ENCODE data around the gene CNTF. TPM values are rescaled to one million over a fixed set of nuclear protein-coding genes. Genes with fewer than 3 reads are reported as not detected.

The CNTF gene
- total and polyA plus RNA-seq, 7 donors, result 0.87 to 1.8 (median 1.6) TPM; not detected in 2

DNA sequence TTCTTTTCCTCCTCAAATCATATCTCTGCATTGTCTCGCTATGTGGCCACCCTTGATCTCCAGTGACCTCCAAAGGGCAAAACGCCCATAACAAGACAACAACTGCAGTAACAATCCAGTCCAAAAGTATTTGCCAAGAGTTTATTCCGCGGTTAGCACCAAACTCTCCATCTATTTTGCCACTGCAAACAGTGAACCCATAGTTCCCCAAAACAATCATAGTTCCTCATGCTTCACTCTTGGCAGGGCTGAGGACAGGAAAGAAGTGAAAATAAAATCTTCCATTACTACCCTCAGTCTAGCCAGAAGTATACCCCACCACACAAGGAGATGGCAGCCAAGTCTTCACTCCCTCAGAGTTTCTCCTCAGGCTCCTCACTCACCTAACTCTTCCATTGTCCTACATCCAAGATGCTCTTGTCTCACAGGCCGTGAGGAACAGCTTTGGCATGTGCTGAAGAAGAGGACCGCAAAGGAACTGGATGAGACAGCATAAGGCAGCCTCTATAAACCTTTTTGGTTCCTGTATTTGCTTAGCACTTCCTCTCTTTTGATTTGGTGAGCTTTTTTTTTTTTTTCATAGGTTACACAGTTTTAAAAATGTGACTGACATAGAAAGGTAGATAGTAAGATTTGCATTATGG is 47.0 kb upstream of the CNTF start, which contains the start of gene LPXN:
LPXN (minus strand) TSS at position 480 of the 644 bp plus-strand sequence; CDS start at position 396, 84 bp downstream.
- H3K4me1 ChIP-seq, result peaks cover 0 to 45% (median 34%) of the 10 kb centered on the region in 4 donors
- peak within 1 kb of the TSS in 1 of 4 donors; percentile 11 for H3K4me3 ChIP-seq
- no peaks in the 10 kb centered on the region for H3K36me3 ChIP-seq
- intact Hi-C loops (cut with DNase I), result loop anchor here (5.0 to 10.0 kb wide), 6 partner anchors 102 to 1253 kb away; partner anchors contain the start of genes FAM111A, STX3, TNKS1BP1 and ZDHHC5
- no peak for DNase-seq
- H3K27me3 ChIP-seq, result no peaks in the 10 kb centered on the region
- peak within 1 kb of the TSS; percentile 98 to 100 (median 100) for H3K27ac ChIP-seq
- TF ChIP-seq POLR2AphosphoS5 (IDR thresholded peaks at IDR 0.05) (peak in 3 of 4 donors; percentile 10 to 34 (median 28)), EP300 (IDR thresholded peaks at IDR 0.05) (no peak), POLR2A (IDR thresholded peaks at IDR 0.05) (no peak)
- TF ChIP-seq, protein P1, sequence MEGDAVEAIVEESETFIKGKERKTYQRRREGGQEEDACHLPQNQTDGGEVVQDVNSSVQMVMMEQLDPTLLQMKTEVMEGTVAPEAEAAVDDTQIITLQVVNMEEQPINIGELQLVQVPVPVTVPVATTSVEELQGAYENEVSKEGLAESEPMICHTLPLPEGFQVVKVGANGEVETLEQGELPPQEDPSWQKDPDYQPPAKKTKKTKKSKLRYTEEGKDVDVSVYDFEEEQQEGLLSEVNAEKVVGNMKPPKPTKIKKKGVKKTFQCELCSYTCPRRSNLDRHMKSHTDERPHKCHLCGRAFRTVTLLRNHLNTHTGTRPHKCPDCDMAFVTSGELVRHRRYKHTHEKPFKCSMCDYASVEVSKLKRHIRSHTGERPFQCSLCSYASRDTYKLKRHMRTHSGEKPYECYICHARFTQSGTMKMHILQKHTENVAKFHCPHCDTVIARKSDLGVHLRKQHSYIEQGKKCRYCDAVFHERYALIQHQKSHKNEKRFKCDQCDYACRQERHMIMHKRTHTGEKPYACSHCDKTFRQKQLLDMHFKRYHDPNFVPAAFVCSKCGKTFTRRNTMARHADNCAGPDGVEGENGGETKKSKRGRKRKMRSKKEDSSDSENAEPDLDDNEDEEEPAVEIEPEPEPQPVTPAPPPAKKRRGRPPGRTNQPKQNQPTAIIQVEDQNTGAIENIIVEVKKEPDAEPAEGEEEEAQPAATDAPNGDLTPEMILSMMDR (IDR thresholded peaks at IDR 0.05), result no peak
- WGBS, 2 donors, result 41 to 62% methylated on average over 6 of the region's 6 CpGs
- no peaks in the 10 kb centered on the region for H3K9me3 ChIP-seq

- peak; percentile 61 for DNase-seq
- WGBS, 2 donors, result 9 to 26% methylated on average over 4 of the region's 4 CpGs
- H3K27me3 ChIP-seq, result no peaks in the 10 kb centered on the region
- H3K27ac ChIP-seq, result peak overlapping the region; percentile 98 to 100 (median 100)
- H3K36me3 ChIP-seq, result no peaks in the 10 kb centered on the region
- intact Hi-C loops (cut with DNase I), result loop anchor here (5.0 to 10.0 kb wide), 6 partner anchors 100 to 1255 kb away; partner anchors contain the start of genes FAM111A, STX3, TNKS1BP1 and ZDHHC5
- H3K4me1 ChIP-seq, result peaks cover 0 to 60% (median 49%) of the 10 kb centered on the region in 4 donors
- H3K9me3 ChIP-seq, result no peaks in the 10 kb centered on the region
- TF ChIP-seq, protein P1 (IDR thresholded peaks at IDR 0.05), result peak in 1 of 4 experiments; percentile 16
- TF ChIP-seq POLR2AphosphoS5 (IDR thresholded peaks at IDR 0.05), result no peak
- H3K4me3 ChIP-seq, result peak overlapping the region; percentile 89 to 100 (median 99)
Observed at GRCh38 chr11:58576887-58577471, 45.5 kb upstream of the CNTF start.

- peak overlapping the region; percentile 89 to 100 (median 99) for H3K4me3 ChIP-seq
- H3K9me3 ChIP-seq, result no peaks in the 10 kb centered on the region
- no peaks in the 10 kb centered on the region for H3K36me3 ChIP-seq
- peak; percentile 61 to 71 for TF ChIP-seq POLR2A (IDR thresholded peaks at IDR 0.05)
- TF ChIP-seq, protein P1 (IDR thresholded peaks at IDR 0.05), result no peak
- TF ChIP-seq EP300 (IDR thresholded peaks at IDR 0.05), result no peak
- TF ChIP-seq POLR2AphosphoS5 (IDR thresholded peaks at IDR 0.05), result peak in 3 of 4 donors; percentile 59 to 85 (median 80)
- intact Hi-C loops (cut with DNase I), result loop anchor here (5.0 to 10.0 kb wide), 6 partner anchors 100 to 1255 kb away; partner anchors contain the start of genes FAM111A, STX3, TNKS1BP1 and ZDHHC5
- no peaks in the 10 kb centered on the region for H3K27me3 ChIP-seq
- DNase-seq, result peak; percentile 87
- H3K4me1 ChIP-seq, result peaks cover 0 to 67% (median 55%) of the 10 kb centered on the region in 4 donors
- 0% methylated on average over 21 of the region's 21 CpGs for WGBS, 2 donors
- peak overlapping the region; percentile 98 to 100 (median 100) for H3K27ac ChIP-seq
Observed at GRCh38 chr11:58577555-58578135, 44.8 kb upstream of the CNTF start.

- Histone ChIP-seq H3K27me3 (no peaks in the 10 kb centered on the region), H3K9me3 (no peaks in the 10 kb centered on the region), H3K4me3 (peak overlapping the region; percentile 89 to 100 (median 99)), H3K27ac (peak overlapping the region; percentile 98 to 100 (median 100)), H3K36me3 (no peaks in the 10 kb centered on the region), H3K4me1 (peaks cover 0 to 71% (median 58%) of the 10 kb centered on the region in 4 donors)
- 0% methylated on average over 33 of the region's 33 CpGs for WGBS, 2 donors
- TF ChIP-seq POLR2AphosphoS5 (IDR thresholded peaks at IDR 0.05), result peak in 1 of 4 donors; percentile 81
- no peak for TF ChIP-seq POLR2A (IDR thresholded peaks at IDR 0.05)
- peak in 1 of 4 donors; percentile 19 for TF ChIP-seq EP300 (IDR thresholded peaks at IDR 0.05)
- TF ChIP-seq, protein P1 (IDR thresholded peaks at IDR 0.05), result no peak
- intact Hi-C loops (cut with DNase I), result loop anchor here (5.0 to 10.0 kb wide), 6 partner anchors 99 to 1256 kb away; partner anchors contain the start of genes FAM111A, STX3, TNKS1BP1 and ZDHHC5
- DNase-seq, result peak; percentile 98
Observed at GRCh38 chr11:58578136-58578634, 44.3 kb upstream of the CNTF start.
